SK-N-DZ (cell line): ENCODE data around the gene C2CD4C.
"Not testable (repeated sequence)": the region's sequence is repeated elsewhere in the genome, so short reads cannot be mapped to it uniquely, and the experiment has no call there.

Source experiments
- DNase-seq: peaks from one replicate; pipeline ENCODE4 v3.0.0-alpha.2; 2015; ENCODE audit warnings: low spot score

Gene C2CD4C

DNA sequence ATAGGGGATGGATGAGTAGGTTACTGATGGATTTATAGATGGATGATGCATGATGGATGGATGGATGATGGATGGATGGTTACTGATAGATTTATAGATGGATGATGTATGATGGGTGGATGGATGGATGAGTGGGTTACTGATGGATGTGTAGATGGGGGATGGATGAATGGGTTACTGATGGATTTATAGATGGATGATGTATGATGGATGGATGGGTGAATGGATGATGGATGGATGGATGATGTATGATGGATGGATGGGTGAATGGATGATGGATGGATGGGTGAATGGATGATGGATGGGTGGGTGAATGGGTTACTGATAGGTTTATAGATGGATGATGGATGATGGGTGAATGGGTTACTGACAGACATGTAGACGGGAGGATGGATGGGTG, 6.3 kb upstream of the C2CD4C start:
- no peak for DNase-seq

GRCh38 chr19:413756-414420, 4.9 kb upstream of the C2CD4C start:
- no peak for DNase-seq

DNA sequence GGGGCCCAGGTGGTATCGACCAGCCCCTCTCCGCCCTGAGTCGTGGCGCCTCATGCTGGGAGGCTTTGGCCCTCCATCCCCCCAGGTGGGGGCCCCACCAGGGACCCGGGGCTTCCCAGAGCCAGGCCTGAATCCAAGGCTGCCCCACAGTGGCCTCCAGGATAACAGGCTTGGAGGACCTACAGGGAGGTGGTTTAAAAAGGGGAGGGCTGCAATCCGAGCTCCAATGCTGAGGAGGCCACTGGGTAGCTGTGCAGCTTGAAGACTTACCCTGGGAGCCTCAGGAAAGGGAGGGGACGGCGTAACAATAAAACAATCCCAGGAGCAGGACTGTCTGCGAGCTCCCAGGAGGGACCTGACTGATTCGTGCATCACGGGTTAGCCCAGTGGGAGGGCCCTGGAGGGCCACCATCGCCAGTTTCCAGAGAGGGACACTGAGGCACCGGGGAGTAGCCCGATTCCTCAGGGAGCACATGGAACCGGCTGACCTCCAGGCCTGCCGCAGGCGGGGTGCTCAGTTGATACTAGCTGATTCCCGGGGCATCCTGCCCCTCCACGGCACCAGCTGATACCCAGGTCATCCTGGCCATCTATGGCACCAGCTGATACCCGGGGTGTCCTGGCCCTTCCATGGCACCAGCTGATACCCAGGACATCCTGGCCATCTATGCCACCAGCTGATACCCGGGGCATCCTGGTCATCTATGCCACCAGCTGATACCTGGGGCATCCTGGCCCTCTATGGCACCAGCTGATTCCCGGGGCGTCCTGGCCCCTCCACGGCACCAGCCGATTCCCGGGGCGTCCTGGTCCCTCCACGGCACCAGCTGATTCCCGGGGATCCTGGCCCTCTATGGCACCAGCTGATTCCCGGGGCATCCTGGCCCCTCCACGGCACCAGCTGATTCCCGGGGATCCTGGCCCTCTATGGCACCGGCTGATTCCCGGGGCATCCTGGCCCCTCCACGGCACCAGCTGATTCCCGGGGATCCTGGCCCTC, 3.7 kb upstream of the C2CD4C start:
- DNase-seq = peak; percentile 79

DNA sequence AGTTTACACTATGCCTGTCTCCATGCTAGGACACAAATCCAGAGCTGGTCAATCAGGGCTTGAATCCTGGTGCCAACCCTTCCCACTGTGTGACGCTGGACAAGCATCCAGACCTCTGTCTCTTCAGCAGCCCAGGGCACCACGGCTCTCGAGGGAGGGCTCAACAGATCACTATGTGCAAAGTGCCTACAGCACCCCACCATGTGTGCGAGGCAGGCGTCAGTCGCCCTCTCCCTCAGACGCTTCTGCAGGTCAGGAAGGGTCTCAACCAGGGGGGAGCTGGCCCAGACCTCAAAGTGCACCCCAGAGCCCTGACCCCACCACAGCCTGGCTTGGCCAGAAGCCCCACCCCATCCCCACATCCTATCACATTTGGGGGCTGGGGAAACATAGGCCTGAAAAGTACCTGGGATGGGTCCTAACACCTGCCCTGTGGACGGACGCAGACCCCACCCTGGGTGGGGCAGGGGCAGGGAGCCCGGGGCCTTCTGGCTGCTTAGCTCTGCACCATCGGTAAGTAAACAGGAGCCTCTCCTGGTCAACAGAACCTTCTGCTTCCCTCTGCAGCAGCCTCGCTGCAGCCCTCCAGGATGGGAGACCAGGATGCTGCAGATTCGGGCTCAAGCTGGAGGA, 2.9 kb upstream of the C2CD4C start:
- no peak for DNase-seq

DNA sequence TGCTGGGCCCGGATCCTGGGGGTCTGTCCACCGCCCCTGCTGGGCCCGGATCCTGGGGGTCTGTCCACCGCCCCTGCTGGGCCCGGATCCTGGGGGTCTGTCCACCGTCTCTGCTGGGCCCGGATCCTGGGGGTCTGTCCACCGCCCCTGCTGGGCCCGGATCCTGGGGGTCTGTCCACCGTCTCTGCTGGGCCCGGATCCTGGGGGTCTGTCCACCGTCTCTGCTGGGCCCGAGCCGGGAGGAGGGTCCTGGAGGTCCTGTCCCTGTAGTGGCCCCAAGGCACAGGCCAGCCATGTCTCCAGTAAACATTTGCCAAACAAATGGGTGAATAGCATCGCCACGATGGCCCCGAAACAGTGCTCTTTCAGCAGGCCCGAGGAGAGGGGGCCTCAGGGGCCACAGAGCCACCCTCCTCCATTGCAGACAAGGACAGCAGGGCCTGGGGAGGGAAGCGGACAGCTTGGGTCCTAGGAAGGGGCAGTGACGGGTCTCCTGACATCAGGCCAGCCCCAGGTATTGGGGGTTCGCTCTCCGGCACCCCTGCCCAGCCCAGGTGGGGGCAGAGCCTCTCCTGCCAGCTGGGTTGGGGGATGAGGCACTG, 2.3 kb upstream of the C2CD4C start:
- DNase-seq = not testable (repeated sequence)

GRCh38 chr19:410243-410781, 1.4 kb upstream of the C2CD4C start:
- DNase-seq = no peak

- DNase-seq = peak; percentile 63
Measured at GRCh38 chr19:409516-410242, 732 bp upstream of the C2CD4C start.

GRCh38 chr19:408441-408901, 476 bp downstream of the C2CD4C start:
- DNase-seq = no peak

- no peak for DNase-seq
Measured at GRCh38 chr19:407511-408440, 1.2 kb downstream of the C2CD4C start.

- no peak for DNase-seq
Measured at GRCh38 chr19:406971-407510, 1.9 kb downstream of the C2CD4C start.

- no peak for DNase-seq
Measured at GRCh38 chr19:406135-406781, 2.7 kb downstream of the C2CD4C start.

DNA sequence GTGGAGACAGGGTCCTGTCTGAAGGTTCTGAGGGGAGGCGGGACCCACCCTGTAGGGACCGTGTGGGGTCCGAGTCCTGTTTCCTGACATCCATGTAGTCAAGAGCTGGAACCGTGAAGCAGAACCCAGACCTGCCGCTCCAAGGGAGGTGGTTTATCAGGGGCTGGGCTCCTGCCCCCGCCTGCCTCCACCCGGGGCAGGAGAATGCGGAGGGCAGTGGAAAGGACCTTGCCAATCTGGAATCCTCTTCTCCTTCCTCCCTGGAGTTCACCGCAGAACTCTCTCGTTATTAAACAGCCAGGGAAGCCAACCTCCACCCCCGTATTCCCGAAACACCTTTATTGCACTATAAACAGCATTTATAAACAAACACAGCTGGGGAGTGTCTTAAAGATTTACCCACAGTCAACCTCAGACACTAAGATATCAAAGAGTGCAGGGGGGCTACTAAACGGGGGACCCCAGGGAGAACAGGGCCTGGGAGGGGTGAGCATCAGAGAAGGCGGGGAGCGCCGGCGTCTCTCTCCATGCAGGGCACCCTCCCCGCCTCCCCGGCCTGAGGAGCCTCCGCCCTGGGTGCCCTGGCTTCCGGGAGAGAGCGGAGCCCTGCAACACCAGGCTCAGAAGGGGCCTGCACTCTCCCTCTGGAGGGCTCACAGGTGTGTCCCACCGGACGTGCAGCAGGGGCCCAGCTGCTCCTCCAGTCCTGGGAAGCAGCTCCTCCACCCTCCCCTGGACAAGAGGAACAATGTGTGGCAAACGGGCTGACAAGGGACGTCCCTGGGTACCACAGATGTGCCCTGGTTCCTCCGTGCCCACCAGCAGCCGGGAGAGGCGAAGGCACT, 3.6 kb downstream of the C2CD4C start:
- no peak for DNase-seq

DNA sequence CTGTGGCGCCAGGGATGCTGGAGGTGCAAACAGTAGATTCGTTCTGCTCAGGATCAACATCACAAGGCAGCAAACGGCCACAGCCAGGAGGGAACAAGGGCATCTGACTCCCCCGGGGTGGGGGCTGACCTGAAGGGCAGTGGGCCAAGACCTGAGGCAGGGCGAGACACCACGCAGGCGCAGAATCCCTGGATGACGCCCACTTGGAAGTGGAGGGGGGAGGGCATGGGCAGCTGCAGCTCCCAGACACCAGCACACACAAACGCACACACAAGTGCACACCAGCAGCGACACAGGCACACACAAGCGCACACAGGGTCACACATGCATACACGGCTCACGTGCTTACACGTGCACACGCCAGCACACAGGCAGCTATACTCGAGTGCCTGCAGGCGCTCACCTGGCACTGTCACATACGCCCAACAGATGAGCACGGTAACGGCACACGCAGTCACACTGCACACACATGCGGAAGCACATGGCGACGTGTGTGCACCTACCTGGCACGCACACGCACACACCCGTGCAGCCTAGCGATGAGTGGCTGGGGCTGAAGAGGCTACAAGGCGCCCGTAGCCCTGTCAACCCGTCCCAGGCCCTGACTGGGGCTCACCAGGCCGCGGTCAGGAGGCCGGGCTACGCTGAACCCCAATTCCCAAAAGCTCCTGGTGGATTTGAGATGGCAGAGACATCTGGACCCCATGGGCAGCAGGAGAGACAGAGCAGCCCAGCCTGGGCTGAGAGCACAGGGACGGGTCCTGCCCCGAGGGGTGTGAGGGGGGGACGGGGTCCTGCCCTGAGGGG, 5.5 kb downstream of the C2CD4C start:
- DNase-seq = peak; percentile 88

DNA sequence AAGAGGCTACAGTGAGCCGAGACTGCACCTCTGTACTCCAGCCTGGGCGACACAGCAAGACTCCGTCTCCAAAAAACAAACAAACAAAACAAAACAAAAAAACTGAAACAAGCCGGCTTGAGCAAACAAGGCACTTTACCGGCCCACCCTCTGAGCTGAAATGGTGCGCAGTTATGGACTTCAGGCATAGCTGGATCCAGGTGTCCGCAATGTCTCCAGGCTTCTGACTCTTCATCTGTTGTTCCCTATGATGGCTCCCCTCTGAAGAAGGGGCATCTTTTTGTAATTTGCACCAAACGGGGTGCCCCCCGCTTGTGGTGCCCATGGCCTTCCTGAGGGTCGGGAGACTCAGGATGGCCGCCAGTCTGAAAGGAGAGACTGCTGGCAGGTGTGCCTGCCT, 6.2 kb downstream of the C2CD4C start:
- no peak for DNase-seq

DNA sequence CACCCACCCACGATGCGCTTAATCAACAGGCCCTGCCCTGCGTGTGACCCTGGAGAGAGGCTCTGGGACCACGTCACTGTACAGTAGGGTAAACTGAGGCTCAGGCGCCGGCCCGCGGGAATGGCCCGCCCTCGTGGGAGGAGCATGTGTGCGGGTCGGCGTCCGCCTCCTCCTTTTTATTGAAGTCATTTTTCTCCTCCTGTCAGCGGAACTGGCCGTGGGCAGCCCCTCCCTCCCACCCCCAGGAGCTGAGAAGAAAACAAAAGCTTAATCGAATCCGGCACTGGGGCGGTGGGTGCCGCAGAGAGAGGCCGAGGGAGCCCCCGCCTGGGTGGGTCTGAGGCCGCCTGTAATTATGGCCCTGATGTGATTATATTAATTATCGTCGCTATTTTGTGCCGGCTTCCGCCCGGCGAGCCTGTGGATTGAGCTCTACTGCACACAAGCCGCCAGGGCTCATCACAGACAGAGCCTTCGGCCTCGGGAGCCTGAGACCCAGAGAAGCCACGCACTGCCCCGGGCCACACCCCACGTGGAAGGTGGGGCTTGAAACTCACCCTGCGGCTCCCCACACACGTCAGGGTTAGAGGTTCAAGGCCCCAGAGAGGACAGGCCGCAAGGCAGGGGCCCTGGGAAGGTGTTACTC, 7.0 kb downstream of the C2CD4C start:
- DNase-seq = peak; percentile 85
